ENCODE results near the gene UBE2E1. TPM values are rescaled to one million over a fixed set of nuclear protein-coding genes. Genes with fewer than 3 reads are reported as not detected.

Gene UBE2E1
- polyA plus RNA-seq, 1 experiment, result 134 TPM

GRCh38 chr3:23781051-23781450 lies 24.7 kb upstream of the UBE2E1 start:
- Histone ChIP-seq H3K27ac (ENCODE audit: low read depth, low read length) (no peak overlapping the region), H3K4me3 (ENCODE audit: low read depth, low read length) (no peak overlapping the region), H3K27me3 (ENCODE audit: control insufficient read depth, insufficient read depth, low read length) (peaks cover 8% of the 10 kb centered on the region), H3K9me3 (ENCODE audit: control insufficient read depth, insufficient read depth, low read length) (peaks cover 5% of the 10 kb centered on the region; the same call in 1 of the 2 replicates)
- no peak for DNase-seq (ENCODE audit: low read depth, low spot score)
- ChIA-PET CTCF (interaction anchor here (0.6 kb wide), 1 partner anchor 842 kb away, joined by 3 read pairs; no protein-coding TSS in a partner anchor), POLR2A (interaction anchor here (1.0 kb wide), 1 partner anchor 136 kb away, joined by 4 read pairs; the partner anchor contains the start of genes NKIRAS1 and RPL15)
- no peak for TF ChIP-seq CTCF (IDR thresholded peaks at IDR 0.05; ENCODE audit: low read depth, low read length)

- ChIA-PET POLR2A (no interaction called here), CTCF (no interaction called here)
- DNase-seq (ENCODE audit: low read depth, low spot score), result no peak
- H3K27me3 ChIP-seq (ENCODE audit: control insufficient read depth, insufficient read depth, low read length), result peaks cover 10% of the 10 kb centered on the region
- H3K9me3 ChIP-seq (ENCODE audit: control insufficient read depth, insufficient read depth, low read length), result peaks cover 5% of the 10 kb centered on the region; the same call in 1 of the 2 replicates
- no peak for TF ChIP-seq CTCF (IDR thresholded peaks at IDR 0.05; ENCODE audit: low read depth, low read length)
- H3K4me3 ChIP-seq (ENCODE audit: low read depth, low read length), result no peak overlapping the region
- H3K27ac ChIP-seq (ENCODE audit: low read depth, low read length), result no peak overlapping the region
These were observed 23.9 kb upstream of the UBE2E1 start for GRCh38 chr3:23781871-23782270.

- H3K27me3 ChIP-seq (ENCODE audit: control insufficient read depth, insufficient read depth, low read length), result peaks cover 10% of the 10 kb centered on the region
- POLR2A ChIA-PET, result no interaction called here
- CTCF ChIA-PET, result no interaction called here
- DNase-seq (ENCODE audit: low read depth, low spot score), result no peak
- no peak overlapping the region for H3K27ac ChIP-seq (ENCODE audit: low read depth, low read length)
- H3K4me3 ChIP-seq (ENCODE audit: low read depth, low read length), result no peak overlapping the region
- peaks cover 5% of the 10 kb centered on the region; the same call in 1 of the 2 replicates for H3K9me3 ChIP-seq (ENCODE audit: control insufficient read depth, insufficient read depth, low read length)
- TF ChIP-seq CTCF (IDR thresholded peaks at IDR 0.05; ENCODE audit: low read depth, low read length), result no peak
These were observed 20.6 kb upstream of the UBE2E1 start for GRCh38 chr3:23785097-23785645.

- Histone ChIP-seq H3K27me3 (ENCODE audit: control insufficient read depth, insufficient read depth, low read length) (peaks cover 10% of the 10 kb centered on the region), H3K27ac (ENCODE audit: low read depth, low read length) (no peak overlapping the region), H3K9me3 (ENCODE audit: control insufficient read depth, insufficient read depth, low read length) (peaks cover 5% of the 10 kb centered on the region; the same call in 1 of the 2 replicates), H3K4me3 (ENCODE audit: low read depth, low read length) (no peak overlapping the region)
- no peak for DNase-seq (ENCODE audit: low read depth, low spot score)
- POLR2A ChIA-PET, result no interaction called here
- no peak for TF ChIP-seq CTCF (IDR thresholded peaks at IDR 0.05; ENCODE audit: low read depth, low read length)
- CTCF ChIA-PET, result no interaction called here
These were observed 19.9 kb upstream of the UBE2E1 start for GRCh38 chr3:23785882-23786281.

- H3K4me3 ChIP-seq (ENCODE audit: low read depth, low read length), result no peak overlapping the region
- no peaks in the 10 kb centered on the region for H3K9me3 ChIP-seq (ENCODE audit: control insufficient read depth, insufficient read depth, low read length)
- no peak for DNase-seq (ENCODE audit: low read depth, low spot score)
- H3K27ac ChIP-seq (ENCODE audit: low read depth, low read length), result no peak overlapping the region
- peaks cover 7% of the 10 kb centered on the region for H3K27me3 ChIP-seq (ENCODE audit: control insufficient read depth, insufficient read depth, low read length)
- no peak for TF ChIP-seq CTCF (IDR thresholded peaks at IDR 0.05; ENCODE audit: low read depth, low read length)
- ChIA-PET POLR2A (no interaction called here), CTCF (interaction anchor here (0.5 kb wide), 2 partner anchors 114 to 206 kb away, joined by 3 read pairs; no protein-coding TSS in a partner anchor)
These were observed 14.1 kb upstream of the UBE2E1 start for GRCh38 chr3:23791678-23792077.

Measured in AG04450 (cell line).